Transverse colon (tissue), 3 donors: Measurements from ENCODE around the gene PLAAT5.

Experiments used
- POLR2A ChIP-seq: fragments of 450-650 bp; IDR thresholded peaks from one replicate; pipeline ENCODE4 v1.6.1; 2016; ENCODE audit warnings: antibody characterized with exemption, mild to moderate bottlenecking, moderate library complexity
- POLR2AphosphoS5 ChIP-seq, 3 donors: sonication (generic); formaldehyde crosslinking; IDR thresholded peaks; one replicate each; pipeline ENCODE4 v1.6.1; 2016; ENCODE audit warnings: antibody characterized with exemption in 3 of 3

GRCh38 chr11:63470311-63470710 is 20.7 kb downstream of the PLAAT5 start:
- TF ChIP-seq POLR2A (no peak), POLR2AphosphoS5 (IDR thresholded peaks at IDR 0.05) (no peak)
